AG04450 (cell line): Measurements from ENCODE around the gene KIFC3. TPM values are rescaled to one million over a fixed set of nuclear protein-coding genes. Genes with fewer than 3 reads are reported as not detected.
"Not testable (repeated sequence)": the region's sequence is repeated elsewhere in the genome, so short reads cannot be mapped to it uniquely, and the experiment has no call there.

Source experiments
- CTCF ChIA-PET: fragments of 300-600, 350-600 bp; formaldehyde crosslinking; extraction: SDS; loops from one replicate; lab custom pipeline; 2022; ENCODE audit warnings: antibody characterized with exemption, inconsistent platforms; lab: Charles Lee
- POLR2A ChIA-PET: fragments of 350-600 bp; formaldehyde crosslinking; extraction: SDS; loops from one replicate; lab custom pipeline; 2021; ENCODE audit warnings: antibody characterized with exemption, inconsistent platforms; lab: Yijun Ruan, JAX
- DNase-seq: peaks from one replicate; pipeline ENCODE4 v3.0.0-alpha.2; 2011; ENCODE audit warnings: low read depth, low spot score
- H3K27ac ChIP-seq: one replicate; pipeline ENCODE4 v1.5.1; 2012; ENCODE audit warnings: low read depth, low read length, control low read depth
- H3K27me3 ChIP-seq: one replicate; pipeline ENCODE4 v1.6.0; 2012; ENCODE audit warnings: low read length; ENCODE audit not compliant: control insufficient read depth, insufficient read depth
- H3K4me3 ChIP-seq: 2 replicates; pipeline ENCODE4 v1.5.1; 2011; ENCODE audit warnings: mild to moderate bottlenecking, low read depth, low read length, control low read depth
- H3K9me3 ChIP-seq: 2 replicates; pipeline ENCODE4 v1.5.1; 2012; ENCODE audit warnings: low read length; ENCODE audit not compliant: control insufficient read depth, insufficient read depth
- polyA plus RNA-seq: library from polyadenylated mRNA; depleted of rRNA; stranded (reverse); fragments of >200 nt; gene quantifications from 2 replicates; pipeline ENCODE4 v1.2.3, GENCODE V29; 2011
- TF ChIP-seq, protein P1 (sequence below): IDR thresholded peaks from 2 replicates; pipeline ENCODE4 v1.5.1; 2011; ENCODE audit warnings: low read depth, low read length, control low read depth, inconsistent platforms

Gene KIFC3
- polyA plus RNA-seq, 1 experiment: 24.4 TPM

- POLR2A ChIA-PET: interaction anchor here (0.8 to 1.2 kb wide), 3 partner anchors 18 to 287 kb away, joined by 3 to 4 read pairs (median 3); partner anchors contain the start of genes CIAPIN1 and COQ9
- TF ChIP-seq, protein P1, sequence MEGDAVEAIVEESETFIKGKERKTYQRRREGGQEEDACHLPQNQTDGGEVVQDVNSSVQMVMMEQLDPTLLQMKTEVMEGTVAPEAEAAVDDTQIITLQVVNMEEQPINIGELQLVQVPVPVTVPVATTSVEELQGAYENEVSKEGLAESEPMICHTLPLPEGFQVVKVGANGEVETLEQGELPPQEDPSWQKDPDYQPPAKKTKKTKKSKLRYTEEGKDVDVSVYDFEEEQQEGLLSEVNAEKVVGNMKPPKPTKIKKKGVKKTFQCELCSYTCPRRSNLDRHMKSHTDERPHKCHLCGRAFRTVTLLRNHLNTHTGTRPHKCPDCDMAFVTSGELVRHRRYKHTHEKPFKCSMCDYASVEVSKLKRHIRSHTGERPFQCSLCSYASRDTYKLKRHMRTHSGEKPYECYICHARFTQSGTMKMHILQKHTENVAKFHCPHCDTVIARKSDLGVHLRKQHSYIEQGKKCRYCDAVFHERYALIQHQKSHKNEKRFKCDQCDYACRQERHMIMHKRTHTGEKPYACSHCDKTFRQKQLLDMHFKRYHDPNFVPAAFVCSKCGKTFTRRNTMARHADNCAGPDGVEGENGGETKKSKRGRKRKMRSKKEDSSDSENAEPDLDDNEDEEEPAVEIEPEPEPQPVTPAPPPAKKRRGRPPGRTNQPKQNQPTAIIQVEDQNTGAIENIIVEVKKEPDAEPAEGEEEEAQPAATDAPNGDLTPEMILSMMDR: no peak
- DNase-seq: no peak
- peaks cover 3% of the 10 kb centered on the region; the same call in 1 of the 2 replicates for H3K9me3 ChIP-seq
- H3K27ac ChIP-seq: peak overlapping the region; percentile 81
- H3K4me3 ChIP-seq: peak overlapping the region; percentile 82
- CTCF ChIA-PET: interaction anchor here (0.6 to 1.2 kb wide), 2 partner anchors 143 to 156 kb away, joined by 5 to 6 read pairs; no protein-coding TSS in a partner anchor
- H3K27me3 ChIP-seq: no peaks in the 10 kb centered on the region
These were observed 67.9 kb downstream of the KIFC3 start for GRCh38 chr16:57734308-57734924.

- Histone ChIP-seq H3K27ac (no peak overlapping the region), H3K9me3 (peaks cover 3% of the 10 kb centered on the region; the same call in 1 of the 2 replicates), H3K4me3 (no peak overlapping the region), H3K27me3 (no peaks in the 10 kb centered on the region)
- CTCF ChIA-PET: no interaction called here
- TF ChIP-seq, protein P1: no peak
- no peak for DNase-seq
- POLR2A ChIA-PET: no interaction called here
These were observed 69.6 kb downstream of the KIFC3 start for GRCh38 chr16:57732714-57733113.

DNA sequence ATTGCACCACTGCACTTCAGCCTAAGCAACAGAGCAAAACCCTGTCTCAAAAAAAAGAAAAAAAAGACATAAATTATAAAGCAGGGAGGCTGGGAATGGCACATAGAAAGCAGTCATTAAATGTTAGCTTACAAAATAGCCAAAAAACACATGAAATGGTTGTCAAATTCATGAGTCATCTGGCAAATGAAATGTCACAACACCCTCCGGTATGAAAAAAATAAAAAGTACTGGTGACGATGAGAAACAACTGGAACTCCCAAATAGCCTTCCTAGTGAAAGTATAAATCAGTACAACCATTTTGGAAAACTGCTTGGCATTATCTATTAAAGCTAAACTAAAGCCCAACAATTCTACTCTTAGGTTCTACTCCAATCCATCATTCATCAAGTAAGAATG is 70.3 kb downstream of the KIFC3 start:
- ChIA-PET POLR2A (no interaction called here), CTCF (interaction anchor here (1.0 kb wide), 2 partner anchors 141 to 142 kb away, joined by 3 read pairs; no protein-coding TSS in a partner anchor)
- DNase-seq: no peak
- TF ChIP-seq, protein P1: no peak
- Histone ChIP-seq H3K9me3 (peaks cover 3% of the 10 kb centered on the region; the same call in 1 of the 2 replicates), H3K4me3 (no peak overlapping the region), H3K27ac (no peak overlapping the region), H3K27me3 (no peaks in the 10 kb centered on the region)

DNA sequence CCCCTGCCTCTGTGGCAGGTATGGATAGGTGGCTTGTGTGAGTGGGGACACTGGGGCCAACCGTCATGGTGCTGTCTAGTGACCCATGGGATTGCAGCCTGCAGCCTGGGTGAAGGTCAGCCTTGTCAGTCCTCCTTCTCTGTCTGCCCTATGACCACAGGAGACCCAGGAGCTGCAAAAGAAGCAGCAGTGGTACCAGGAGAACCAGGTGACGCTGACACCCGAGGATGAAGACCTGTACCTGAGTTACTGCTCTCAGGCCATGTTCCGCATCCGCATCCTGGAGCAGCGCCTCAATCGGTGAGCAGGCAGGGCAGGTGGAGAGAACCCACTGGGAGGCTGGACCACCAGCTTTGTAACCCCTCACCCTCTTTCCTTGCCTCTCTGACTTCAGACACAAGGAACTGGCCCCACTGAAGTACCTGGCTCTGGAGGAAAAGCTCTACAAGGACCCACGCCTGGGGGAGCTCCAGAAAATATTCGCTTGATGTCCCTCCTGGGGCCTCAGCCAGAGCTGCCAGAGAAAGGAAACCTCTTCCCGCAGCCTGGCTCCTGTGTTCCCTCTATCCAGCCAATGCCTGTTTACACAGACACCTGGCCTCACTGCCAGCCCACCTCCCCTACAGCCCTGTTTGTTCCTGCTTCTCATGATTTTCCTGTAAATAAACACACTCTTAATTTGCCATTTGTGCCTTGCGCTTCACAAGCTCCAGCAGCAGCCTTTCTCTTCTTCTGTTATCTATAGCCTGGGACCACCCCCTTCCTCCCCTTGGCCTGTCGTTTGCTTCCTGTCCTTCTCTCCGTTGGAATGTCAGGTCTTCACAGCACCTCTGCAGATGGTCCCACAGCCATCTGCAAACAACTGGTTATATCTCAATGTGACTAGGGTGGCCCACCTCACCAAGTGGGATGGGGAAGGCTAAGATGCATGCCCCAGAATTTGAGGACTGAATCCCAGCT is 71.2 kb downstream of the KIFC3 start:
- ChIA-PET CTCF (interaction anchor here (1.0 kb wide), 2 partner anchors 140 to 141 kb away, joined by 3 read pairs; no protein-coding TSS in a partner anchor), POLR2A (no interaction called here)
- TF ChIP-seq, protein P1: no peak
- Histone ChIP-seq H3K4me3 (no peak overlapping the region), H3K9me3 (peaks cover 3% of the 10 kb centered on the region; the same call in 1 of the 2 replicates), H3K27me3 (no peaks in the 10 kb centered on the region), H3K27ac (no peak overlapping the region)
- DNase-seq: no peak

GRCh38 chr16:57729852-57730251 is 72.4 kb downstream of the KIFC3 start:
- H3K27ac ChIP-seq, CTCF ChIA-PET, H3K9me3 ChIP-seq, H3K4me3 ChIP-seq, H3K27me3 ChIP-seq, DNase-seq, POLR2A ChIA-PET: not testable (repeated sequence)
